OCI-LY1 (cell line): ENCODE measurements around the gene RALY.
"Not testable (repeated sequence)": the region's sequence is repeated elsewhere in the genome, so short reads cannot be mapped to it uniquely, and the experiment has no call there.

Experiments
- H2AFZ ChIP-seq: fragments of 200-600 bp; sonication (generic), shearing (Covaris generic); 2 replicates; pipeline ENCODE4 v1.6.0; 2014; ENCODE audit warnings: antibody characterized with exemption, mild to moderate bottlenecking, low read length
- H3F3A ChIP-seq: fragments of 200-600 bp; sonication (generic), shearing (Covaris generic); 2 replicates; pipeline ENCODE4 v1.6.0; 2014; ENCODE audit warnings: mild to moderate bottlenecking, antibody characterized with exemption, low read length, moderate library complexity; ENCODE audit not compliant: insufficient read depth
- H3K27ac ChIP-seq: fragments of 200-600 bp; sonication (generic); 2 replicates; pipeline ENCODE4 v1.5.1; 2014; ENCODE audit warnings: low read length, mixed run types, mild to moderate bottlenecking, low read depth; ENCODE audit not compliant: poor library complexity, severe bottlenecking
- H3K27me3 ChIP-seq: fragments of 200-600 bp; sonication (generic); 2 replicates; pipeline ENCODE4 v1.6.0; 2014; ENCODE audit warnings: antibody characterized with exemption, mild to moderate bottlenecking, low read length, moderate library complexity; ENCODE audit not compliant: insufficient read depth
- H3K36me3 ChIP-seq: fragments of 200-600 bp; sonication (generic); 2 replicates; pipeline ENCODE4 v1.6.1; 2014; ENCODE audit warnings: mild to moderate bottlenecking, antibody characterized with exemption, low read length, moderate library complexity, mixed read lengths; ENCODE audit not compliant: insufficient read depth
- H3K4me1 ChIP-seq: fragments of 200-600 bp; sonication (generic); 2 replicates; pipeline ENCODE4 v1.5.1; 2014; ENCODE audit warnings: mild to moderate bottlenecking, low read length, moderate library complexity; ENCODE audit not compliant: insufficient read depth, severe bottlenecking
- H3K4me2 ChIP-seq: fragments of 200-600 bp; sonication (generic), shearing (Covaris generic); 2 replicates; pipeline ENCODE4 v1.6.1; 2014; ENCODE audit warnings: low read length
- H3K4me3 ChIP-seq: fragments of 200-600 bp; sonication (generic); 2 replicates; pipeline ENCODE4 v1.5.1; 2014; ENCODE audit warnings: low read length, low read depth, mild to moderate bottlenecking, mixed read lengths; ENCODE audit not compliant: poor library complexity, severe bottlenecking
- H3K79me2 ChIP-seq: fragments of 200-600 bp; shearing (Covaris generic); 2 replicates; pipeline ENCODE4 v1.6.1; 2016; ENCODE audit warnings: mixed run types, low read length, mixed read lengths; ENCODE audit not compliant: insufficient read depth
- H3K9ac ChIP-seq: fragments of 200-600 bp; sonication (generic), shearing (Covaris generic); 2 replicates; pipeline ENCODE4 v1.6.1; 2014; ENCODE audit warnings: mild to moderate bottlenecking, low read length, mixed read lengths
- H3K9me2 ChIP-seq: fragments of 200-600 bp; sonication (generic), shearing (Covaris generic); 2 replicates; pipeline ENCODE4 v1.6.1; 2014; ENCODE audit warnings: low read depth, mild to moderate bottlenecking, low read length, mixed read lengths
- H3K9me3 ChIP-seq: fragments of 200-600 bp; shearing (Covaris generic); 2 replicates; pipeline ENCODE4 v1.6.1; 2014; ENCODE audit warnings: low read length, mixed read lengths
- H4K20me1 ChIP-seq: fragments of 200-600 bp; sonication (generic), shearing (Covaris generic); 2 replicates; pipeline ENCODE4 v1.6.0; 2016; ENCODE audit warnings: mild to moderate bottlenecking, low read length; ENCODE audit not compliant: insufficient read depth
- CTCF ChIP-seq: fragments of 200-600 bp; sonication (generic), shearing (Covaris generic); IDR thresholded peaks from 2 replicates; pipeline ENCODE4 v1.5.1; 2017; ENCODE audit warnings: mild to moderate bottlenecking, antibody characterized with exemption, low read length, moderate library complexity, mixed read lengths
- EZH2 ChIP-seq: fragments of 200-600 bp; sonication (generic), shearing (Covaris generic); IDR thresholded peaks from 2 replicates; pipeline ENCODE4 v1.8.0; 2017; ENCODE audit warnings: borderline replicate concordance, mixed run types, mild to moderate bottlenecking, antibody characterized with exemption, low read length, moderate library complexity, mixed read lengths

The RALY gene

DNA sequence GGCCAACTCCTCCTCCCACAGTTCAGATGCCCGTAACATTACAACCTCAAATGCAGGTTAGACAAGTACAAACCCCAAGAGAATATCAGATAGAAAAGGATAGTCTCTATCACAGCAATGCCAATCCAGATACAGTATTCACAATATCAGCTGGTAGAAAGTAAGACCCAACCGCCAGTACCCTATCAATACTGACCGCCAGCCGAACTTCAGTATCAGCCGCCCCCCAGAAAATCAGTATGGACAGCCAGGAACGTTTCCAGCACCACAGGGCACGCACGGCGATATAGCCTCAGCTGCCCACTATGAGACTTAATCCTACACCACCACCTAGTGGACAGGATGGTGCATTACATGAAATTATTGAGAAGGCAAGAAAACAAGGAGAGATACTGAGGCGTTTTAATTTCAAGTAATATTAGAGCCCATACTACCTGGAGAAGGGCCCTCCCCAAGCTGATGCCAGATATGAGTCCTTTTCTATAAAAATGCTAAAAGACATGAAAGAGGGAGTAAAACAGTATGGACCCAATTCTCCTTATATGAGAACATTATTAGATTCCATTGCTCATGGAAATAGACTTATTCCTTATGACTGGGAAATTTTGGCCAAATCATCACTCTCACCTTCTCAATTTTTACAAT, 135.9 kb downstream of the RALY start:
- H3K4me2 ChIP-seq = peak overlapping the region; percentile 59
- H3K27ac ChIP-seq = no peak overlapping the region
- no peaks in the 10 kb centered on the region for H4K20me1 ChIP-seq
- peak overlapping the region; percentile 27 for H3K4me3 ChIP-seq
- no peaks in the 10 kb centered on the region; the same call in 1 of the 2 replicates for H3K36me3 ChIP-seq
- peaks cover 9% of the 10 kb centered on the region for H3K4me1 ChIP-seq
- H3K9ac ChIP-seq = no peak overlapping the region
- H3K9me3 ChIP-seq = no peaks in the 10 kb centered on the region
- H3K9me2 ChIP-seq = no peaks in the 10 kb centered on the region
- no peaks in the 10 kb centered on the region for H3K27me3 ChIP-seq
- TF ChIP-seq EZH2 (no peak), CTCF (peak; percentile 84)
- no peaks in the 10 kb centered on the region for H3F3A ChIP-seq
- no peaks in the 10 kb centered on the region for H3K79me2 ChIP-seq
- no peak overlapping the region for H2AFZ ChIP-seq

DNA sequence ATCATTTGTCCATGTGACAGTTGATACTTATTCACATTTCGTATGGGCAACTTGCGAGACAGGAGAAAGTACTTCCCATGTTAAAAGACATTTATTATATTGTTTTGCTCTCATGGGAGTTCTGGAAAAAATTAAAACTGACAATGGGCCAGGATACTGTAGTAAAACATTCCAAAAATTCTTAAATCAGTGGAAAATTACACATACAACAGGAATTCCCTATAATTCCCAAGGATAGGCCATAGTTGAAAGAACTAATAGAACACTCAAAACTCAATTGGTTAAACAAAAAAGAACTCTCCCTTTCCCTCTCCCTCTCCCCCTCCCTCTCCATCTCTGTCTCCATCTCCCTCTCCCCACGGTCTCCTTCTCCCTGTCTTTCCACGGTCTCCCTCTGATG, 137.8 kb downstream of the RALY start:
- Histone ChIP-seq H3K9ac (no peak overlapping the region), H3K27ac (no peak overlapping the region), H3K9me3 (no peaks in the 10 kb centered on the region), H3K9me2 (no peaks in the 10 kb centered on the region), H3K4me1 (peaks cover 7% of the 10 kb centered on the region), H2AFZ (no peak overlapping the region), H3F3A (no peaks in the 10 kb centered on the region), H4K20me1 (no peaks in the 10 kb centered on the region), H3K4me3 (no peak overlapping the region), H3K79me2 (no peaks in the 10 kb centered on the region), H3K27me3 (no peaks in the 10 kb centered on the region), H3K4me2 (no peak overlapping the region), H3K36me3 (no peaks in the 10 kb centered on the region; the same call in 1 of the 2 replicates)
- TF ChIP-seq EZH2 (no peak), CTCF (no peak)

DNA sequence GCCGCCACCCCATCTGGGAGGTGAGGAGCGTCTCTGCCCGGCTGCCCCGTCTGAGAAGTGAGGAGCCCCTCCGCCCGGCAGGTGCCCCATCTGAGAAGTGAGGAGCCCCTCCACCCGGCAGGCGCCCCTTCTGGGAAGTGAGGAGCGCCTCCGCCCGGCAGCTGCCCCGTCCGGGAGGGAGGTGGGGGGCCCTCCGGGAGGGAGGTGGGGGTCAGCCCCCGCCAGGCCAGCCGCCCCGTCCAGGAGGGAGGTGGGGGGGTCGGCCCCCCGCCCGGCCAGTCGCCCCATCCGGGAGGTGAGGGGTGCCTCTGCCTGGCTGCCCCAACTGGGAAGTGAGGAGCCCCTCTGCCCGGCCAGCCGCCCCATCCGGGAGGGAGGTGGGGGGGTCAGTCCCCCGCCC, 138.8 kb downstream of the RALY start:
- H3K9ac ChIP-seq, H4K20me1 ChIP-seq, H3K27me3 ChIP-seq, H3K36me3 ChIP-seq, H3K4me2 ChIP-seq, H3F3A ChIP-seq, H3K4me3 ChIP-seq, H2AFZ ChIP-seq, H3K9me3 ChIP-seq, H3K9me2 ChIP-seq, H3K79me2 ChIP-seq, H3K4me1 ChIP-seq, H3K27ac ChIP-seq: not testable (repeated sequence)

- H3K9me3 ChIP-seq, H3K4me3 ChIP-seq, H3K9ac ChIP-seq, H4K20me1 ChIP-seq, H3F3A ChIP-seq, H3K4me2 ChIP-seq, H3K9me2 ChIP-seq, H2AFZ ChIP-seq, H3K27me3 ChIP-seq, H3K4me1 ChIP-seq, H3K27ac ChIP-seq, H3K36me3 ChIP-seq, H3K79me2 ChIP-seq: not testable (repeated sequence)
Observed at GRCh38 chr20:34132943-34133342, 139.2 kb downstream of the RALY start.

DNA sequence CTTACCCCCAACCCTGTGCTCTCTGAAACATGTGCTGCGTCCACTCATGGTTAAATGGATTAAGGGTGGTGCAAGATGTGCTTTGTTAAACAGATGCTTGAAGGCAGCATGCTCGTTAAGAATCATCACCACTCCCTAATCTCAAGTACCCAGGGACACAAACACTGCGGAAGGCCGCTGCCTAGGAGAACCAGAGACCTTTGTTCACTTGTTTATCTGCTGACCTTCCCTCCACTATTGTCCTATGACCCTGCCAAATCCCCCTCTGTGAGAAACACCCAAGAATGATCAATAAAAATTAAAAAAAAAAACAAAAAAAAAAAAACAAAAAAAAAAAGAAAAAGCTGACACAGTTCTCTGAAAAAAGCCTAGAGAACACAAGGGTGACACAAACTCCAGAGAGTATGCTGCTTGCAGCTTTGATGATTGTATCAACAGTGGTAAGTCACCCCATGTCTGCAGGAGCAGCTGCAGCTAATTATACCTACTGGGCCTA, 139.7 kb downstream of the RALY start:
- not testable (repeated sequence) for H3K9me2 ChIP-seq, H3K79me2 ChIP-seq, H2AFZ ChIP-seq, H3K4me1 ChIP-seq, H3F3A ChIP-seq, H3K9ac ChIP-seq, H3K4me3 ChIP-seq, H3K9me3 ChIP-seq, H4K20me1 ChIP-seq, H3K4me2 ChIP-seq, H3K36me3 ChIP-seq, H3K27me3 ChIP-seq, H3K27ac ChIP-seq
